GM23338 (cell line): ENCODE data around the gene FIP1L1. TPM values are rescaled to one million over a fixed set of nuclear protein-coding genes. Genes with fewer than 3 reads are reported as not detected.

Experiments
- ATAC-seq: fragments of 200-7000 bp; cut with Tn5 transposase; 3 replicates; pipeline ENCODE4 v1.9.1; 2020
- DNase-seq: peaks from one replicate; pipeline ENCODE4 v3.0.0-alpha.2; 2015; ENCODE audit warnings: low spot score
- H2AFZ ChIP-seq: fragments of 200-600 bp; sonication (generic); 2 replicates; pipeline ENCODE4 v1.8.0; 2016; ENCODE audit warnings: antibody characterized with exemption, mild to moderate bottlenecking, moderate library complexity
- H3F3A ChIP-seq: fragments of 200-600 bp; sonication (generic); replicated peaks from 2 replicates; pipeline ENCODE4 v1.8.0; 2017; ENCODE audit warnings: antibody characterized with exemption, mixed run types, low read depth
- H3K27ac ChIP-seq: fragments of 200-600 bp; sonication (generic); 2 replicates; pipeline ENCODE4 v1.6.1; 2016; ENCODE audit warnings: low read depth
- H3K27me3 ChIP-seq: fragments of 200-600 bp; sonication (generic); 2 replicates; pipeline ENCODE4 v1.8.0; 2016; ENCODE audit warnings: mild to moderate bottlenecking, mixed run types, moderate library complexity; ENCODE audit not compliant: insufficient read depth
- H3K36me3 ChIP-seq: fragments of 200-600 bp; sonication (generic); 2 replicates; pipeline ENCODE4 v1.8.0; 2016; ENCODE audit warnings: mild to moderate bottlenecking; ENCODE audit not compliant: insufficient read depth
- H3K4me1 ChIP-seq: fragments of 200-600 bp; sonication (generic); 2 replicates; pipeline ENCODE4 v1.8.0; 2016; ENCODE audit warnings: mild to moderate bottlenecking, moderate library complexity; ENCODE audit not compliant: insufficient read depth
- H3K4me2 ChIP-seq: fragments of 200-600 bp; sonication (generic); 2 replicates; pipeline ENCODE4 v1.7.1; 2017; ENCODE audit warnings: mixed run types
- H3K4me3 ChIP-seq: fragments of 200-600 bp; sonication (generic); 2 replicates; pipeline ENCODE4 v1.6.1; 2016; ENCODE audit warnings: mixed run types
- H3K79me2 ChIP-seq: fragments of 200-600 bp; sonication (generic); replicated peaks from 2 replicates; pipeline ENCODE4 v1.8.0; 2017; ENCODE audit warnings: mild to moderate bottlenecking; ENCODE audit not compliant: insufficient read depth
- H3K9me2 ChIP-seq: fragments of 200-600 bp; sonication (generic); 2 replicates; pipeline ENCODE4 v1.8.0; 2017; ENCODE audit not compliant: insufficient read depth
- H4K20me1 ChIP-seq: fragments of 200-600 bp; sonication (generic); replicated peaks from 2 replicates; pipeline ENCODE4 v1.8.0; 2017; ENCODE audit warnings: mild to moderate bottlenecking; ENCODE audit not compliant: insufficient read depth
- H3K27ac Mint-ChIP-seq: 2 replicates; pipeline ENCODE4 v1.8.0; 2020; ENCODE audit warnings: inconsistent platforms, mild to moderate bottlenecking, moderate library complexity, mixed read lengths
- H3K27me3 Mint-ChIP-seq: 3 replicates; pipeline ENCODE4 v1.8.0; 2022; ENCODE audit warnings: low read depth, mild to moderate bottlenecking, moderate library complexity, mixed read lengths, inconsistent platforms; ENCODE audit not compliant: insufficient read depth, poor library complexity
- H3K36me3 Mint-ChIP-seq: 3 replicates; pipeline ENCODE4 v1.8.0; 2021; ENCODE audit warnings: low read depth, mild to moderate bottlenecking, inconsistent platforms, moderate library complexity, mixed read lengths
- H3K4me1 Mint-ChIP-seq: 3 replicates; pipeline ENCODE4 v1.8.0; 2020; ENCODE audit warnings: mild to moderate bottlenecking, inconsistent platforms, mixed read lengths
- H3K4me3 Mint-ChIP-seq: 3 replicates; pipeline ENCODE4 v1.8.0; 2021; ENCODE audit warnings: moderate library complexity, mild to moderate bottlenecking, inconsistent platforms, mixed read lengths
- H3K9me3 Mint-ChIP-seq: 3 replicates; pipeline ENCODE4 v1.8.0; 2020; ENCODE audit warnings: moderate library complexity, mild to moderate bottlenecking, inconsistent platforms, mixed read lengths
- CREB1 ChIP-seq: fragments of 250-450 bp; sonication (Bioruptor Pico); IDR thresholded peaks from 2 replicates; pipeline ENCODE4 v1.5.0; 2020; ENCODE audit warnings: low read depth, mild to moderate bottlenecking, moderate library complexity
- EZH2phosphoT487 ChIP-seq: fragments of 200-600 bp; sonication (generic); IDR thresholded peaks from one replicate; pipeline ENCODE4 v1.8.1; 2018; ENCODE audit warnings: antibody characterized with exemption; ENCODE audit not compliant: unreplicated experiment
- JUNB ChIP-seq: IDR thresholded peaks from one replicate; pipeline ENCODE4 v1.6.1; 2016; ENCODE audit warnings: antibody characterized with exemption; ENCODE audit not compliant: unreplicated experiment
- NANOG ChIP-seq: IDR thresholded peaks from 2 replicates; pipeline ENCODE4 v1.6.1; 2016; ENCODE audit warnings: antibody characterized with exemption, borderline replicate concordance
- POLR2AphosphoS5 ChIP-seq: IDR thresholded peaks from 2 replicates; pipeline ENCODE4 v1.6.1; 2016; ENCODE audit warnings: antibody characterized with exemption, low read depth
- STAT1 ChIP-seq: IDR thresholded peaks from one replicate; pipeline ENCODE4 v1.6.1; 2016; ENCODE audit warnings: antibody characterized with exemption; ENCODE audit not compliant: unreplicated experiment
- ZNF114 ChIP-seq: fragments of 250-450 bp; sonication (Bioruptor Pico); IDR thresholded peaks from 2 replicates; pipeline ENCODE4 v1.5.0; 2020; ENCODE audit warnings: mild to moderate bottlenecking, moderate library complexity
- ZNF331 ChIP-seq: fragments of 250-450 bp; sonication (Bioruptor Pico); IDR thresholded peaks from 2 replicates; pipeline ENCODE4 v1.5.0; 2020; ENCODE audit warnings: low read depth, mild to moderate bottlenecking, moderate library complexity
- polyA plus RNA-seq: library from polyadenylated mRNA; unstranded; fragments of >200 nt; fragmentation: Nextera tagmentation; extraction: Ambion mirVana; gene quantifications from 2 replicates; pipeline ENCODE4 v1.2.1, GENCODE V29; 2016
- total RNA-seq: library from RNA; depleted of rRNA; stranded (reverse); fragments of >200 nt; shearing (Covaris generic); gene quantifications from 2 replicates; pipeline ENCODE4 v1.2.3, GENCODE V29; 2014
- TF ChIP-seq, protein P1 (sequence below): IDR thresholded peaks from 2 replicates; pipeline ENCODE4 v1.6.1; 2016; ENCODE audit warnings: antibody characterized with exemption
- TF ChIP-seq, protein P2 (sequence below), 2 experiments: fragments of 200-600 bp in 1 of 2; sonication (generic) in 1 of 2; conservative IDR thresholded peaks; 2 replicates each; pipeline versions ENCODE4 v1.5.1 to v1.6.1; 2016 to 2017; ENCODE audit warnings: antibody characterized with exemption in 2 of 2, low read depth in 2 of 2, mild to moderate bottlenecking in 2 of 2, moderate library complexity in 1 of 2
- TF ChIP-seq, protein P3 (sequence below): IDR thresholded peaks from one replicate; pipeline ENCODE4 v1.6.1; 2018; ENCODE audit warnings: antibody characterized with exemption; ENCODE audit not compliant: unreplicated experiment

Gene FIP1L1
- total and polyA plus RNA-seq, 2 experiments from 2014 or later, result 43.3 to 54.0 TPM

DNA sequence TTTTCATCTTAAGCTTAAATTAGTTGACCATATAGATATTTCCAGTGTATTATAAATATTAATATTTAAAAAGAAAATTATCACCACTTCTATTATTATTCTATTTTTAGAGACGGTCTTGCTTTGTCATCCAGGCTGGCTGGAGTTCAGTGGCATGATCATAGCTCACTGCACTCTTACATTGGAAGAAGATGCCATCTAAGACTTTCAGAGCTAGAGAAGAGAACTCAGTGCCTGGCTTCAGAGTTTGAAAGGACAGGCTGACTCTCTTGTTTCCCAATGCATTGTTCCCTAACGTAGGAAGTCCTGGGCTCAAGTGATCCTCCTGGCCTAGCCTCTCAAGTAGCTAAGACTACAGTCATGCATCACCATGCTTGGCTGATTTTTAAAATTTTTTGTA lies 75.9 kb downstream of the FIP1L1 start:
- H3K4me3 ChIP-seq, result no peak overlapping the region
- Mint-ChIP-seq H3K4me3 (no peak overlapping the region), H3K9me3 (no peaks in the 10 kb centered on the region), H3K27me3 (peaks cover 4% of the 10 kb centered on the region), H3K36me3 (peaks cover 42% of the 10 kb centered on the region), H3K27ac (no peak overlapping the region), H3K4me1 (peaks cover 3% of the 10 kb centered on the region; the same call in 2 of the 3 replicates)
- no peak overlapping the region for H3K27ac ChIP-seq
- no peak overlapping the region for H2AFZ ChIP-seq
- DNase-seq (no peak), ATAC-seq (no peak)
- H3K79me2 ChIP-seq, result peaks cover 4% of the 10 kb centered on the region; the same call in 1 of the 2 replicates
- TF ChIP-seq, protein P1, sequence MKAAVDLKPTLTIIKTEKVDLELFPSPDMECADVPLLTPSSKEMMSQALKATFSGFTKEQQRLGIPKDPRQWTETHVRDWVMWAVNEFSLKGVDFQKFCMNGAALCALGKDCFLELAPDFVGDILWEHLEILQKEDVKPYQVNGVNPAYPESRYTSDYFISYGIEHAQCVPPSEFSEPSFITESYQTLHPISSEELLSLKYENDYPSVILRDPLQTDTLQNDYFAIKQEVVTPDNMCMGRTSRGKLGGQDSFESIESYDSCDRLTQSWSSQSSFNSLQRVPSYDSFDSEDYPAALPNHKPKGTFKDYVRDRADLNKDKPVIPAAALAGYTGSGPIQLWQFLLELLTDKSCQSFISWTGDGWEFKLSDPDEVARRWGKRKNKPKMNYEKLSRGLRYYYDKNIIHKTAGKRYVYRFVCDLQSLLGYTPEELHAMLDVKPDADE, result no peak
- TF ChIP-seq, protein P2, sequence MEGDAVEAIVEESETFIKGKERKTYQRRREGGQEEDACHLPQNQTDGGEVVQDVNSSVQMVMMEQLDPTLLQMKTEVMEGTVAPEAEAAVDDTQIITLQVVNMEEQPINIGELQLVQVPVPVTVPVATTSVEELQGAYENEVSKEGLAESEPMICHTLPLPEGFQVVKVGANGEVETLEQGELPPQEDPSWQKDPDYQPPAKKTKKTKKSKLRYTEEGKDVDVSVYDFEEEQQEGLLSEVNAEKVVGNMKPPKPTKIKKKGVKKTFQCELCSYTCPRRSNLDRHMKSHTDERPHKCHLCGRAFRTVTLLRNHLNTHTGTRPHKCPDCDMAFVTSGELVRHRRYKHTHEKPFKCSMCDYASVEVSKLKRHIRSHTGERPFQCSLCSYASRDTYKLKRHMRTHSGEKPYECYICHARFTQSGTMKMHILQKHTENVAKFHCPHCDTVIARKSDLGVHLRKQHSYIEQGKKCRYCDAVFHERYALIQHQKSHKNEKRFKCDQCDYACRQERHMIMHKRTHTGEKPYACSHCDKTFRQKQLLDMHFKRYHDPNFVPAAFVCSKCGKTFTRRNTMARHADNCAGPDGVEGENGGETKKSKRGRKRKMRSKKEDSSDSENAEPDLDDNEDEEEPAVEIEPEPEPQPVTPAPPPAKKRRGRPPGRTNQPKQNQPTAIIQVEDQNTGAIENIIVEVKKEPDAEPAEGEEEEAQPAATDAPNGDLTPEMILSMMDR (conservative IDR thresholded peaks at IDR 0.05; ENCODE audit: low read depth in 2 of 2), result no peak
- TF ChIP-seq CREB1 (CRISPR knock-in tag) (no peak), EZH2phosphoT487 (no peak), POLR2AphosphoS5 (no peak), ZNF331 (CRISPR knock-in tag) (no peak), STAT1 (no peak), NANOG (no peak), ZNF114 (CRISPR knock-in tag) (no peak), JUNB (no peak)
- H3K36me3 ChIP-seq, result peaks cover 1% of the 10 kb centered on the region; the same call in 1 of the 2 replicates
- no peaks in the 10 kb centered on the region for H3K9me2 ChIP-seq
- no peaks in the 10 kb centered on the region for H3F3A ChIP-seq
- H4K20me1 ChIP-seq, result no peaks in the 10 kb centered on the region
- peaks cover 7% of the 10 kb centered on the region; the same call in 1 of the 2 replicates for H3K4me1 ChIP-seq
- no peak overlapping the region for H3K4me2 ChIP-seq
- no peaks in the 10 kb centered on the region for H3K27me3 ChIP-seq

DNA sequence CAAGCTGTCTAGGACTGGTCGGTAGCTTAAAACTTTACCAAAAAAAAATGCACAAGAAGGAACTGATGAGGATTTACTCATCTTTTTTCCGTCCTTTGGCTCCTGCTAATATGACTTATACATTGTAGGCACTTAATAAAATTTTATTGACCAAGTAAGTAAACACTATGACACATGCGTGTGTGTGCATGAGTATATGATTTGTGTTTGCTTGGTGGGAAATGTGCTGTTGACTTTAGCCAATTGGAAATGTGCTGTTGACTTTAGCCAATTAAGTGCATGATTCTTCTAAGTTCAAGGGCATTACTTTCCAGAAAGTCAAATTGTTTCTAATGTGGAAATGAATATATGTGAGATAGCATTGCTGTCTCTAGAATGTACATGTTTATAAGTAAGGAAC lies 78.3 kb downstream of the FIP1L1 start:
- DNase-seq (no peak), ATAC-seq (no peak)
- Histone ChIP-seq H3K27me3 (no peaks in the 10 kb centered on the region), H3K4me2 (no peak overlapping the region), H3K27ac (no peak overlapping the region), H2AFZ (no peak overlapping the region), H3K4me1 (no peaks in the 10 kb centered on the region; the same call in 1 of the 2 replicates), H3F3A (no peaks in the 10 kb centered on the region), H3K36me3 (peaks cover 5% of the 10 kb centered on the region; the same call in 1 of the 2 replicates), H3K4me3 (no peak overlapping the region), H4K20me1 (no peaks in the 10 kb centered on the region), H3K79me2 (peaks cover 4% of the 10 kb centered on the region; the same call in 1 of the 2 replicates), H3K9me2 (no peaks in the 10 kb centered on the region)
- Mint-ChIP-seq H3K27me3 (peaks cover 4% of the 10 kb centered on the region), H3K9me3 (no peaks in the 10 kb centered on the region), H3K4me3 (no peak overlapping the region), H3K4me1 (peaks cover 1% of the 10 kb centered on the region; the same call in 2 of the 3 replicates), H3K36me3 (peaks cover 54% of the 10 kb centered on the region), H3K27ac (no peak overlapping the region)
- TF ChIP-seq, protein P3, sequence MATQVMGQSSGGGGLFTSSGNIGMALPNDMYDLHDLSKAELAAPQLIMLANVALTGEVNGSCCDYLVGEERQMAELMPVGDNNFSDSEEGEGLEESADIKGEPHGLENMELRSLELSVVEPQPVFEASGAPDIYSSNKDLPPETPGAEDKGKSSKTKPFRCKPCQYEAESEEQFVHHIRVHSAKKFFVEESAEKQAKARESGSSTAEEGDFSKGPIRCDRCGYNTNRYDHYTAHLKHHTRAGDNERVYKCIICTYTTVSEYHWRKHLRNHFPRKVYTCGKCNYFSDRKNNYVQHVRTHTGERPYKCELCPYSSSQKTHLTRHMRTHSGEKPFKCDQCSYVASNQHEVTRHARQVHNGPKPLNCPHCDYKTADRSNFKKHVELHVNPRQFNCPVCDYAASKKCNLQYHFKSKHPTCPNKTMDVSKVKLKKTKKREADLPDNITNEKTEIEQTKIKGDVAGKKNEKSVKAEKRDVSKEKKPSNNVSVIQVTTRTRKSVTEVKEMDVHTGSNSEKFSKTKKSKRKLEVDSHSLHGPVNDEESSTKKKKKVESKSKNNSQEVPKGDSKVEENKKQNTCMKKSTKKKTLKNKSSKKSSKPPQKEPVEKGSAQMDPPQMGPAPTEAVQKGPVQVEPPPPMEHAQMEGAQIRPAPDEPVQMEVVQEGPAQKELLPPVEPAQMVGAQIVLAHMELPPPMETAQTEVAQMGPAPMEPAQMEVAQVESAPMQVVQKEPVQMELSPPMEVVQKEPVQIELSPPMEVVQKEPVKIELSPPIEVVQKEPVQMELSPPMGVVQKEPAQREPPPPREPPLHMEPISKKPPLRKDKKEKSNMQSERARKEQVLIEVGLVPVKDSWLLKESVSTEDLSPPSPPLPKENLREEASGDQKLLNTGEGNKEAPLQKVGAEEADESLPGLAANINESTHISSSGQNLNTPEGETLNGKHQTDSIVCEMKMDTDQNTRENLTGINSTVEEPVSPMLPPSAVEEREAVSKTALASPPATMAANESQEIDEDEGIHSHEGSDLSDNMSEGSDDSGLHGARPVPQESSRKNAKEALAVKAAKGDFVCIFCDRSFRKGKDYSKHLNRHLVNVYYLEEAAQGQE, result no peak
